Activated CD8-positive, alpha-beta T cell treated with anti-CD3 and anti-CD28 coated beads for 36 hours (primary cell): ENCODE data around the gene USP34. TPM values are rescaled to one million over a fixed set of nuclear protein-coding genes. Genes with fewer than 3 reads are reported as not detected.
A peak's percentile ranks its signal among the peaks of the same experiment; 100 is the strongest.
"Not testable (repeated sequence)": the region's sequence is repeated elsewhere in the genome, so short reads cannot be mapped to it uniquely, and the experiment has no call there.

Experiments
- ATAC-seq: fragments of 200-7000 bp; cut with Tn5 transposase; one replicate; pipeline ENCODE4 v1.10.0; 2021; ENCODE audit warnings: mild to moderate bottlenecking, moderate library complexity
- CTCF ChIA-PET: fragments of 350-600 bp; sonication (Branson Sonifier 250); formaldehyde crosslinking; loops from one replicate; lab custom pipeline; 2021; ENCODE audit warnings: antibody characterized with exemption; lab: Charles Lee
- POLR2A ChIA-PET: fragments of 350-600 bp; sonication (Branson Sonifier 250); formaldehyde crosslinking; loops from one replicate; lab custom pipeline; 2021; ENCODE audit warnings: antibody characterized with exemption; lab: Charles Lee
- DNase-seq: peaks from one replicate; pipeline ENCODE4 v3.0.0-alpha.2; 2020
- H3K27ac Mint-ChIP-seq: one replicate; pipeline ENCODE4 v1.8.0; 2021; ENCODE audit warnings: mild to moderate bottlenecking, mixed read lengths
- H3K27me3 Mint-ChIP-seq: one replicate; pipeline ENCODE4 v1.8.0; 2021; ENCODE audit warnings: mixed read lengths
- H3K36me3 Mint-ChIP-seq: one replicate; pipeline ENCODE4 v1.8.0; 2021; ENCODE audit warnings: low read depth, mixed read lengths
- H3K4me1 Mint-ChIP-seq: one replicate; pipeline ENCODE4 v1.8.0; 2021; ENCODE audit warnings: low read depth, mixed read lengths
- H3K4me3 Mint-ChIP-seq: one replicate; pipeline ENCODE4 v1.8.0; 2021; ENCODE audit warnings: mild to moderate bottlenecking, moderate library complexity, mixed read lengths
- H3K9me3 Mint-ChIP-seq: one replicate; pipeline ENCODE4 v1.8.0; 2021; ENCODE audit warnings: mixed read lengths
- intact Hi-C: fragments of 100-400 bp; cut with micrococcal nuclease; formaldehyde crosslinking; loops from one replicate; pipeline ENCODE4 v1.10.0; 2022
- total RNA-seq, 2 experiments: library from RNA; stranded (reverse); gene quantifications; one replicate each; pipeline ENCODE4 v1.2.3, GENCODE V29; 2021
- TF ChIP-seq, protein P1 (sequence below): fragments of 200-600 bp; IDR thresholded peaks from one replicate; pipeline ENCODE4 v1.8.0; 2022; ENCODE audit warnings: antibody characterized with exemption, mild to moderate bottlenecking

The USP34 gene
- total RNA-seq, 2 experiments from 2014 or later, result 69.0 to 71.3 TPM

DNA sequence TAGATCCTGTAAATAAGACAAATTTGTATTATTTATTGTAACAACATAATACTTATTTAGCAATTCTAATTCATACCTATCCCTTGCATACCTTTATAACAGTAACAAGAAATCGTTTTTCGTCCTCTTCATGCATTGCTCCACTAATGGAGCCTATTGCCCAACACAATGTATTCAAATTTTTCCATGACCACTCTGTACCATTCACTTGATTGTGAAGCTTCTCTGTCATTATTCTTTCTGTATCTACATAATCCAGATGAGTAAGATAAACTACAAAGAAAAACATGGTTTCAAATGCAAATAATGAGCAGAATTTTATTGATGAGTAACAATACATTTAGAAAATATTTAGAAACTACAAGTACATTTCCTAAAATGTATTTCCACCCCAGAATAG is 21.6 kb upstream of the USP34 start:
- no peak for DNase-seq
- H3K4me1 Mint-ChIP-seq, result peaks cover 13% of the 10 kb centered on the region
- H3K4me3 Mint-ChIP-seq, result no peak overlapping the region
- H3K9me3 Mint-ChIP-seq, result no peaks in the 10 kb centered on the region
- TF ChIP-seq, protein P1, sequence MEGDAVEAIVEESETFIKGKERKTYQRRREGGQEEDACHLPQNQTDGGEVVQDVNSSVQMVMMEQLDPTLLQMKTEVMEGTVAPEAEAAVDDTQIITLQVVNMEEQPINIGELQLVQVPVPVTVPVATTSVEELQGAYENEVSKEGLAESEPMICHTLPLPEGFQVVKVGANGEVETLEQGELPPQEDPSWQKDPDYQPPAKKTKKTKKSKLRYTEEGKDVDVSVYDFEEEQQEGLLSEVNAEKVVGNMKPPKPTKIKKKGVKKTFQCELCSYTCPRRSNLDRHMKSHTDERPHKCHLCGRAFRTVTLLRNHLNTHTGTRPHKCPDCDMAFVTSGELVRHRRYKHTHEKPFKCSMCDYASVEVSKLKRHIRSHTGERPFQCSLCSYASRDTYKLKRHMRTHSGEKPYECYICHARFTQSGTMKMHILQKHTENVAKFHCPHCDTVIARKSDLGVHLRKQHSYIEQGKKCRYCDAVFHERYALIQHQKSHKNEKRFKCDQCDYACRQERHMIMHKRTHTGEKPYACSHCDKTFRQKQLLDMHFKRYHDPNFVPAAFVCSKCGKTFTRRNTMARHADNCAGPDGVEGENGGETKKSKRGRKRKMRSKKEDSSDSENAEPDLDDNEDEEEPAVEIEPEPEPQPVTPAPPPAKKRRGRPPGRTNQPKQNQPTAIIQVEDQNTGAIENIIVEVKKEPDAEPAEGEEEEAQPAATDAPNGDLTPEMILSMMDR, result no peak
- H3K36me3 Mint-ChIP-seq, result peaks cover 56% of the 10 kb centered on the region
- no peak for ATAC-seq
- ChIA-PET POLR2A (interaction anchor here (1.1 to 2.2 kb wide), 3 partner anchors 9 to 38 kb away, joined by 3 to 10 read pairs (median 4); no protein-coding TSS in a partner anchor), CTCF (interaction anchor here (1.5 kb wide), 1 partner anchor 66 kb away, joined by 7 read pairs; no protein-coding TSS in a partner anchor)
- intact Hi-C loops, result no loop called here
- H3K27ac Mint-ChIP-seq, result no peak overlapping the region
- H3K27me3 Mint-ChIP-seq, result no peaks in the 10 kb centered on the region

DNA sequence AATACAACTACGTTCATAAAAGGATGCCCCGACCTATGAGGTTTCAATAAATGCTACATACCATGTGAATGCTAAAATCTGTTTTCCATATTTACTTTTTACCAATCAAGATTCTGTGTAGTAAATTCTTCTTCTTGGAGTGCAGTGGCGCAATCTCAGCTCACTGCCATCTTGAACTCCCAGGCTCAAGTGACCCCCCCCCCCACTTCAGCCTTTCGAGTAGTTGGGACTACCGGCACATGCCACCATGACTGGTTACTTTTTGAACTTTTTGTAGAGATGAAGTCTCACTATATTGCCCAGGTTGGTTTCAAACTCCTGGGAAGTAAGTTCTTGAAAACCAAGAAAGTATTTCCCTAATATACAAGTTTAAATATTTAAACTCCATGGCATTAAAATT is 14.4 kb upstream of the USP34 start:
- DNase-seq, result no peak
- ChIA-PET CTCF (interaction anchor here (0.7 kb wide), 1 partner anchor 19 kb away, joined by 3 read pairs; no protein-coding TSS in a partner anchor), POLR2A (interaction anchor here (0.6 to 1.1 kb wide), 5 partner anchors 15 to 56 kb away, joined by 3 to 4 read pairs (median 3); no protein-coding TSS in a partner anchor)
- no peak overlapping the region for H3K27ac Mint-ChIP-seq
- ATAC-seq, result no peak
- H3K4me1 Mint-ChIP-seq, result no peaks in the 10 kb centered on the region
- intact Hi-C loops, result no loop called here
- H3K36me3 Mint-ChIP-seq, result peaks cover 66% of the 10 kb centered on the region
- H3K4me3 Mint-ChIP-seq, result no peak overlapping the region
- H3K27me3 Mint-ChIP-seq, result no peaks in the 10 kb centered on the region
- H3K9me3 Mint-ChIP-seq, result no peaks in the 10 kb centered on the region
- TF ChIP-seq, protein P1, result no peak

DNA sequence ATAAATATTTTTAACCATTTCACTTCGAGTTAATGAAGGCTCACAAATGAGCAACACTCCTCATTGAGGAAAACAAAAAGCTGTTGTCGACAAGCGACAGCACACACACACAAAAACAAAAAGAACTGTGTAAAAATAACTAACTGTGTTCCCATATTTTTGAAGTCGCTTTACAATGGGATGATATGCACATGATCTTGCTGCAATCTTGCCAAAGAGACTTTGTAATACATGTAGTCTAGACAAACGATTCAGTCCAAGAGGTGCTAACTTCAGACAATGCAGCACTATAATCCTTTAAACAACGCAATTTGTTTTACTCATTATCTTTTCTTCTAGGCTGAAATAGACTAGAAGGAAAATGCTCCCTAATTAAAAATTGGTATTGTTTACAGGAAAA is 7.2 kb upstream of the USP34 start:
- H3K9me3 Mint-ChIP-seq, result no peaks in the 10 kb centered on the region
- peaks cover 39% of the 10 kb centered on the region for H3K36me3 Mint-ChIP-seq
- no peak overlapping the region for H3K27ac Mint-ChIP-seq
- ChIA-PET CTCF (no interaction called here), POLR2A (no interaction called here)
- DNase-seq, result no peak
- TF ChIP-seq, protein P1, result no peak
- no peak for ATAC-seq
- H3K4me1 Mint-ChIP-seq, result no peaks in the 10 kb centered on the region
- no peak overlapping the region for H3K4me3 Mint-ChIP-seq
- intact Hi-C loops, result no loop called here
- no peaks in the 10 kb centered on the region for H3K27me3 Mint-ChIP-seq

DNA sequence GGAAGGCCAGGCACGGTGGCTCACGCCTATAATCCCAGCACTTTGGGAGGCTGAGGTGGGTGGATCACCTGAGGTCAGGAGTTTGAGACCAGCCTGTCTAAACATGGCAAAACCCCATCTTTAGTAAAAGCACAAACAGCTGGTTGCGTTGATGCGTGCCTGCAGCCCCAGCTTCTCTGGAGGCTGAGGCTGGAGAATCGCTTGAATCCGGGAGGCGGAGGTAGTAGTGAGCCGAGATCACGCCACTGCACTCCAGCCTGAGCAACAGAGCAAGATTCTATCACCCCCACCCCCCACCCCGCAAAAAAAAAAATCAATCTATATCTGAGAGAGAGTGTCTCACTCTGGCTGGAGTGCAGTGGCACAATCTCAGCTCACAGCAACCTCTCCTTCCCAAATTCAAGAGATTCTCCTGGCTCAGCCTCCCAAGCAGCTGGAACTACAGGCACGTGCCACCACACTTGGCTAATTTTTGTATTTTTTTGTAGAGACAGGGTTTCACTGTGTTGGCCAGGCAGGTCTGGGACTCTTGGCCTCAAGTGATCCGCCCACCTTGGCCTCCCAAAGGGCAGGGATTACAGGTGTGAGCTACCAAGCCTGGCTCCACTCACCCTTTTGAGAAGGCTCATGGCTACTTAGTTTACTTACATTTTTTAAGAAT is 6.2 kb upstream of the USP34 start:
- ChIA-PET POLR2A (interaction anchor here (0.9 kb wide), 1 partner anchor 61 kb away, joined by 4 read pairs; the partner anchor contains the start of gene XPO1), CTCF (interaction anchor here (1.0 kb wide), 2 partner anchors 9 to 51 kb away, joined by 3 read pairs; no protein-coding TSS in a partner anchor)
- H3K9me3 Mint-ChIP-seq, ATAC-seq, DNase-seq, H3K4me3 Mint-ChIP-seq, H3K27me3 Mint-ChIP-seq, H3K4me1 Mint-ChIP-seq, intact Hi-C loops: not testable (repeated sequence)
- Mint-ChIP-seq H3K27ac (peak overlapping the region; percentile 57), H3K36me3 (peaks cover 37% of the 10 kb centered on the region)

DNA sequence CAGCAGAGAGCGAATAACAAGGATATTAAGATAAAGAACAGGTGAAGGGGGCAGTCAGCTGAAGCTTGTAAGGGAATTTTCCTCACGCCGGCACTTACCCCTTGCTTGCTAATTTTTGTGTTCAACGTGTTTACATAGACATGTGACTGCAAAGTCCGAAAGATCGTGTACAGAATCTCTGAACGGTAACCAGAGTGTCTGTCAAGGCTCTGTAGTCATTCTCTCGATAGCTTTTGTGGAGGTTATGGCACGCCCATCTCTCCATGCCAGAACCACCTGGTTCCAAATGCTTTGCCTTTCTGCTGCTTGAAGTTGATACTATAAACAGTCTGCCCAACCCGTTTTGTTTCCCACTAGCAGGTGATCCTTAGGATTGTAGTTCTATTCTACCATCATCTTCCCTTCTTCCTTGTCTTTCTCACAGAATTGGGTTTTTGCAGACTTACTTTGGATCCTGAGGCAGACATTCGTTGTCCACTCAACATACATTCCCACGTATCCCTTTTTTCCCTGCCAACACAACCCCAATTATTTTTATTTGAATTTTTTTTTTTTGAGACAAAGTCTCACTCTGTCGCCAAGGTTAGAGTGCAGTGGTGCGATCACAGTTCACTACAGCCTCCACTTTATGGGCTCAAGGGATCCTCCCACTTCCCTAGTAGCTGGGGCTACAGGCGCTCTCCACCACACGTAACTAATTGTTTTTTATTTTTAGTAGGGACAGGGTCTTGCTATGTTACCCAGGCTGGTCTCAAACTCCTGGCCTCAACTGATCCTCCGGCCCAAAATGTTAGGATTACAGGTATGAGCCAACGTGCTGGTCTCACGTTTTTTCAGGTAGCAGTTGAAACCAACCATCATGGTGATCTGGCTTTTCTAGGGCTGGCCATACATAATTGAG is 1.3 kb upstream of the USP34 start:
- H3K27ac Mint-ChIP-seq, result peak overlapping the region; percentile 92
- H3K27me3 Mint-ChIP-seq, result no peaks in the 10 kb centered on the region
- ChIA-PET POLR2A (interaction anchor here (1.2 kb wide), 1 partner anchor 111 kb away, joined by 3 read pairs; no protein-coding TSS in a partner anchor), CTCF (no interaction called here)
- H3K4me1 Mint-ChIP-seq, result peaks cover 25% of the 10 kb centered on the region
- no peak for ATAC-seq
- H3K9me3 Mint-ChIP-seq, result no peaks in the 10 kb centered on the region
- peak; percentile 34 for DNase-seq
- intact Hi-C loops, result loop anchor here (5.0 kb wide), 2 partner anchors 45 to 65 kb away; partner anchors contain the start of gene XPO1
- TF ChIP-seq, protein P1, result no peak
- H3K4me3 Mint-ChIP-seq, result peak overlapping the region; percentile 80
- H3K36me3 Mint-ChIP-seq, result peaks cover 26% of the 10 kb centered on the region
